NT2/D1 (cell line): ENCODE measurements around the gene RBKS.
"Not testable (repeated sequence)": the region's sequence is repeated elsewhere in the genome, so short reads cannot be mapped to it uniquely, and the experiment has no call there.

Experiments used
- DNase-seq: peaks from one replicate; pipeline ENCODE4 v3.0.0-alpha.2; 2011; ENCODE audit warnings: low read depth, low spot score
- H3K27me3 ChIP-seq: 2 replicates; pipeline ENCODE4 v1.6.0; 2011; ENCODE audit warnings: mild to moderate bottlenecking; ENCODE audit not compliant: insufficient read length, insufficient read depth
- H3K36me3 ChIP-seq: 2 replicates; pipeline ENCODE4 v1.6.1; 2011; ENCODE audit warnings: mild to moderate bottlenecking, low read length, mixed read lengths; ENCODE audit not compliant: insufficient read depth, insufficient read length
- H3K4me1 ChIP-seq: 2 replicates; pipeline ENCODE4 v1.5.1; 2011; ENCODE audit not compliant: insufficient read depth, insufficient read length
- H3K4me3 ChIP-seq: 2 replicates; pipeline ENCODE4 v1.5.1; 2011; ENCODE audit warnings: low read depth; ENCODE audit not compliant: insufficient read length
- H3K9ac ChIP-seq: 2 replicates; pipeline ENCODE4 v1.6.0; 2011; ENCODE audit warnings: low read depth; ENCODE audit not compliant: insufficient read length
- H3K9me3 ChIP-seq: 2 replicates; pipeline ENCODE4 v1.5.1; 2011; ENCODE audit warnings: mild to moderate bottlenecking, low read length; ENCODE audit not compliant: insufficient read depth
- SUZ12 ChIP-seq: IDR thresholded peaks from 2 replicates; pipeline ENCODE4 v1.6.1; 2011; ENCODE audit not compliant: insufficient read length, insufficient read depth; ENCODE audit errors: extremely low read depth
- YY1 ChIP-seq: IDR thresholded peaks from 2 replicates; pipeline ENCODE4 v1.6.1; 2011; ENCODE audit not compliant: insufficient read length, insufficient read depth
- ZNF274 ChIP-seq: IDR thresholded peaks from 2 replicates; pipeline ENCODE4 v1.6.1; 2011; ENCODE audit warnings: mild to moderate bottlenecking, low read depth, low read length

Gene RBKS

GRCh38 chr2:27772804-27773203 lies 117.4 kb downstream of the RBKS start:
- no peaks in the 10 kb centered on the region for H3K27me3 ChIP-seq
- H3K36me3 ChIP-seq = peaks cover 37% of the 10 kb centered on the region
- peak overlapping the region; percentile 82 for H3K4me3 ChIP-seq
- no peaks in the 10 kb centered on the region for H3K4me1 ChIP-seq
- no peak for DNase-seq
- TF ChIP-seq SUZ12 = no peak
- TF ChIP-seq YY1 = no peak
- no peak for TF ChIP-seq ZNF274
- H3K9me3 ChIP-seq = no peaks in the 10 kb centered on the region
- H3K9ac ChIP-seq = no peak overlapping the region

GRCh38 chr2:27771548-27772335 lies 118.4 kb downstream of the RBKS start, which contains the start of gene MRPL33:
TSS of gene MRPL33 (plus strand) at chr2:27771719. CDS start at chr2:27771778, 59 bp downstream.
- H3K9ac ChIP-seq = peak within 1 kb of the TSS; percentile 86
- no peak for TF ChIP-seq YY1
- TF ChIP-seq ZNF274 = no peak
- TF ChIP-seq SUZ12 = no peak
- no peaks in the 10 kb centered on the region for H3K4me1 ChIP-seq
- peak within 1 kb of the TSS; percentile 82 for H3K4me3 ChIP-seq
- peaks cover 28% of the 10 kb centered on the region for H3K36me3 ChIP-seq
- no peaks in the 10 kb centered on the region for H3K27me3 ChIP-seq
- H3K9me3 ChIP-seq = no peaks in the 10 kb centered on the region
- peak; percentile 89 for DNase-seq

GRCh38 chr2:27771202-27771547 lies 119.0 kb downstream of the RBKS start:
- Histone ChIP-seq H3K9ac (peak overlapping the region; percentile 86), H3K27me3 (no peaks in the 10 kb centered on the region), H3K4me3 (peak overlapping the region; percentile 82), H3K4me1 (no peaks in the 10 kb centered on the region), H3K36me3 (peaks cover 23% of the 10 kb centered on the region), H3K9me3 (no peaks in the 10 kb centered on the region)
- no peak for DNase-seq
- TF ChIP-seq YY1 = no peak
- TF ChIP-seq SUZ12 = no peak
- no peak for TF ChIP-seq ZNF274

- TF ChIP-seq YY1 (no peak), SUZ12 (no peak), ZNF274 (no peak)
- H3K27me3 ChIP-seq = no peaks in the 10 kb centered on the region
- no peak overlapping the region for H3K4me3 ChIP-seq
- no peak for DNase-seq
- no peaks in the 10 kb centered on the region for H3K4me1 ChIP-seq
- H3K9me3 ChIP-seq = no peaks in the 10 kb centered on the region
- no peaks in the 10 kb centered on the region for H3K36me3 ChIP-seq
- H3K9ac ChIP-seq = no peak overlapping the region
These were observed 123.9 kb downstream of the RBKS start for GRCh38 chr2:27766287-27766661.

- Histone ChIP-seq H3K9me3 (no peaks in the 10 kb centered on the region), H3K4me1 (no peaks in the 10 kb centered on the region), H3K4me3 (no peak overlapping the region), H3K27me3 (no peaks in the 10 kb centered on the region), H3K9ac (no peak overlapping the region), H3K36me3 (no peaks in the 10 kb centered on the region)
- DNase-seq = peak; percentile 60
- TF ChIP-seq SUZ12 (no peak), YY1 (no peak), ZNF274 (no peak)
These were observed 124.4 kb downstream of the RBKS start for GRCh38 chr2:27765621-27766286.

GRCh38 chr2:27764526-27764925 lies 125.7 kb downstream of the RBKS start:
- not testable (repeated sequence) for H3K27me3 ChIP-seq, H3K9ac ChIP-seq, DNase-seq, H3K4me3 ChIP-seq, H3K36me3 ChIP-seq, H3K9me3 ChIP-seq, H3K4me1 ChIP-seq

GRCh38 chr2:27763907-27764267 lies 126.3 kb downstream of the RBKS start:
- no peaks in the 10 kb centered on the region for H3K4me1 ChIP-seq
- H3K36me3 ChIP-seq = no peaks in the 10 kb centered on the region
- H3K9me3 ChIP-seq = no peaks in the 10 kb centered on the region
- H3K9ac ChIP-seq = no peak overlapping the region
- no peak overlapping the region for H3K4me3 ChIP-seq
- TF ChIP-seq SUZ12 = no peak
- TF ChIP-seq ZNF274 = no peak
- no peak for TF ChIP-seq YY1
- no peak for DNase-seq
- H3K27me3 ChIP-seq = no peaks in the 10 kb centered on the region
